K562 (cell line): ENCODE data around the gene MDM1. TPM values are rescaled to one million over a fixed set of nuclear protein-coding genes. Genes with fewer than 3 reads are reported as not detected.

Experiments used
- CTBP1 ChIP-seq: fragments of 450-650 bp; IDR thresholded peaks from 2 replicates; pipeline ENCODE4 v1.6.1; 2016; ENCODE audit warnings: borderline replicate concordance
- ETV6 ChIP-seq, 3 experiments: fragments of 150-350 bp in 1 of 3; sonication (generic) in 1 of 3; formaldehyde crosslinking in 1 of 3; IDR thresholded peaks; 2 replicates each; pipeline versions ENCODE4 v1.6.1 to v1.8.0; 2014 to 2022; ENCODE audit warnings: borderline replicate concordance in 2 of 3, low read depth in 2 of 3, antibody characterized with exemption in 1 of 3, low read length in 1 of 3, mild to moderate bottlenecking in 1 of 3, missing genetic modification reagents in 1 of 3
- HDAC6 ChIP-seq: IDR thresholded peaks from 2 replicates; pipeline ENCODE4 v1.6.1; 2012; ENCODE audit warnings: low read depth, mild to moderate bottlenecking, control low read depth, inconsistent platforms, low read length, moderate library complexity
- HEY1 ChIP-seq: fragments of 250-450 bp; sonication (Bioruptor Pico); IDR thresholded peaks from 2 replicates; pipeline ENCODE4 v1.5.0; 2020; ENCODE audit warnings: mild to moderate bottlenecking, moderate library complexity, borderline replicate concordance
- MTA2 ChIP-seq: fragments of 450-650 bp; IDR thresholded peaks from 2 replicates; pipeline ENCODE4 v1.6.1; 2016; ENCODE audit warnings: low read depth
- NCOA4 ChIP-seq: fragments of 450-650 bp; IDR thresholded peaks from 2 replicates; pipeline ENCODE4 v1.6.1; 2018; ENCODE audit warnings: mild to moderate bottlenecking; ENCODE audit not compliant: partially characterized antibody
- NRF1 ChIP-seq, 2 experiments: fragments of 450-650 bp; IDR thresholded peaks in 1 of 2; conservative IDR thresholded peaks in 1 of 2; 2 replicates each; pipeline ENCODE4 v1.6.1; 2014; ENCODE audit warnings: mild to moderate bottlenecking in 2 of 2
- RBM25 ChIP-seq: fragments of 200-400 bp; formaldehyde crosslinking; IDR thresholded peaks from 2 replicates; pipeline ENCODE4 v1.6.1; 2018; ENCODE audit warnings: low read length, low read depth, moderate library complexity; ENCODE audit not compliant: severe bottlenecking
- SAFB2 ChIP-seq: fragments of 200-400 bp; formaldehyde crosslinking; IDR thresholded peaks from 2 replicates; pipeline ENCODE4 v1.6.1; 2018; ENCODE audit warnings: borderline replicate concordance, low read length, low read depth, moderate library complexity; ENCODE audit not compliant: severe bottlenecking
- STAG1 ChIP-seq: sonication (generic); formaldehyde crosslinking; IDR thresholded peaks from 2 replicates; pipeline ENCODE4 v1.5.0; 2020; ENCODE audit warnings: missing genetic modification reagents, borderline replicate concordance
- STAT5A ChIP-seq: IDR thresholded peaks from 2 replicates; pipeline ENCODE4 v1.6.1; 2012; ENCODE audit warnings: low read length, inconsistent platforms, borderline replicate concordance
- TARDBP ChIP-seq: fragments of 450-650 bp; IDR thresholded peaks from 2 replicates; pipeline ENCODE4 v1.6.1; 2016
- ZC3H8 ChIP-seq: fragments of 450-650 bp; IDR thresholded peaks from 2 replicates; pipeline ENCODE4 v1.6.1; 2017
- ZNF175 ChIP-seq: fragments of 200-800 bp; sonication (Bioruptor generic); IDR thresholded peaks from 2 replicates; pipeline ENCODE4 v1.6.1; 2016; ENCODE audit warnings: low read depth, mild to moderate bottlenecking, missing genetic modification characterization, missing compliant biosample characterization
- ZNF3 ChIP-seq: fragments of 250-450 bp; sonication (Bioruptor Pico); IDR thresholded peaks from 2 replicates; pipeline ENCODE4 v1.5.0; 2021; ENCODE audit warnings: mild to moderate bottlenecking, moderate library complexity
- ZNF41 ChIP-seq: fragments of 250-450 bp; sonication (Bioruptor Pico); conservative IDR thresholded peaks from 2 replicates; pipeline ENCODE4 v1.4.0; 2020; ENCODE audit warnings: mild to moderate bottlenecking
- ZNF551 ChIP-seq: fragments of 250-450 bp; sonication (Bioruptor Pico); IDR thresholded peaks from 2 replicates; pipeline ENCODE4 v1.5.0; 2021; ENCODE audit warnings: mild to moderate bottlenecking, moderate library complexity
- ZNF644 ChIP-seq: fragments of 200-800 bp; sonication (Bioruptor generic); IDR thresholded peaks from 2 replicates; pipeline ENCODE4 v1.6.1; 2016; ENCODE audit warnings: low read depth, missing genetic modification characterization, missing compliant biosample characterization
- ZZZ3 ChIP-seq: fragments of 450-650 bp; IDR thresholded peaks from 2 replicates; pipeline ENCODE4 v1.6.1; 2016; ENCODE audit warnings: antibody characterized with exemption, mild to moderate bottlenecking, moderate library complexity
- polyA plus RNA-seq, 8 experiments: library from polyadenylated mRNA; depleted of rRNA in 4 of 8; stranded (reverse) in 5 of 8; unstranded in 3 of 8; fragments of >200 nt; fragmentation: Nextera tagmentation in 2 of 8; fragmentation: Illumina TruSeq in 1 of 8; extraction: Ambion mirVana in 2 of 8; extraction: Trizol in 1 of 8; gene quantifications; 2 replicates each; pipeline versions ENCODE4 v1.2.1 to v1.2.3, GENCODE V29; 2011 to 2014; ENCODE audit warnings: inconsistent platforms in 1 of 8, missing spikeins in 1 of 8
- total RNA-seq, 7 experiments: library from RNA; depleted of rRNA in 6 of 7; stranded (reverse); fragments of >200 nt in 6 of 7; fragmentation: Illumina TruSeq in 2 of 7; extraction: Trizol in 2 of 7; gene quantifications; 2 replicates each; pipeline versions ENCODE4 v1.2.1 to v1.2.3, GENCODE V29; 2011 to 2021; ENCODE audit warnings: low replicate concordance in 1 of 7
- TF ChIP-seq, protein P1 (sequence below): fragments of 450-650 bp; IDR thresholded peaks from 2 replicates; pipeline ENCODE4 v1.6.1; 2017; ENCODE audit warnings: antibody characterized with exemption
- TF ChIP-seq, protein P2 (sequence below): fragments of 450-650 bp; IDR thresholded peaks from 2 replicates; pipeline ENCODE4 v1.7.0; 2016; ENCODE audit warnings: borderline replicate concordance
- TF ChIP-seq, protein P3 (sequence below): sonication (generic); formaldehyde crosslinking; IDR thresholded peaks from 2 replicates; pipeline ENCODE4 v1.8.0; 2022; ENCODE audit warnings: mild to moderate bottlenecking, missing genetic modification reagents
- TF ChIP-seq, protein P4 (sequence below): fragments of 450-650 bp; conservative IDR thresholded peaks from 2 replicates; pipeline ENCODE4 v1.6.1; 2016; ENCODE audit warnings: missing genetic modification characterization, low read depth, mild to moderate bottlenecking, missing compliant biosample characterization, moderate library complexity

The MDM1 gene
- total and polyA plus RNA-seq, 9 of the 15 experiments (the other 6 are each of a cell fraction or from before 2014, with no cell fraction given) = 7.5 to 16.8 (median 13.1) TPM

DNA sequence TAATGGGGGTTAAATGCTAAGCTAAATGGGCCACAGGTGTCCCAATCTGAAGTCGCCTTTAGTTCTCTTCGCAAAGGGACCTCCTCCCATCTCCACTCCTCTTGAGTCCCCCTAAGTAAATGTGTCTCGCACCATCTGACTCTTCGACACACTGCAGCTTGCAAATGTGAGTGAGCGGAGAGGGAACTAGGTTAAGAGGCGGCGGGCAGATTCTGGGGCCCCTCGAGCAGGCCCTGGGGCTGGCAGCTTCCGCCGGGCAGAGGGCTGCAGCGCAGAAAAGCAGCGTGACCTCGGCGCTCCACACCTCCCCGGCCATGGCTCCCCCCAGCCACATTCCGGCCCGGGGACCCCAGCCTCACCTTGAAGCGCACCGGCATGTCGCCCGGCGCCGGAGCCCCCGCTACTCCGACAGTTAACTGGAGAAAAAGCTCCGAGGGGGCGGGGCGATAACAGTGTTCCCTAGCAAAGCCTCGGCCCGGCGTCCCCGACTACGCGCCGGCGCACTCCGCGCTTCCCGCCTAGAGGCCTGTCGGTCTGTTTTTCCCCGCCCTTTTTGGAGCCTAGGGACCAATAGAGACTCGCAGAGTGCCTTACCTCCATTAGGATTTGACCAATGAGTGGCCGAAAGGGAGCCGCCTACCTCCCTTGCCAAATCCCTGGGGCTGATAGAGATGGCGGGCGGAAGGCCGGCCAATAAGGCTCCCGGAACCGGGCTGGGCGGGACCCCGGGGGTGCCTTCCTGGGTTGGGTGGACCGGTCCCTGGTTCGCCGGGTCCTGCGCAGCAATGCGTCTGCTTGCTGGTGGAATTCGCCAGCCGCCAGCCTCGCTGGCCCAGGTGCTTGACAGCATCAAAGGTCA is at the start of gene MDM1 (continued):
- TF ChIP-seq ZNF3 (CRISPR knock-in tag) (no peak), HDAC6 (no peak), NCOA4 (no peak), ETV6 (IDR thresholded peaks at IDR 0.05; ENCODE audit: borderline replicate concordance in 1 of 2, low read depth in 2 of 2, low read length in 1 of 2) (no peak), ETV6 (CRISPR knock-in tag; IDR thresholded peaks at IDR 0.05; ENCODE audit: borderline replicate concordance) (no peak), MTA2 (no peak), HEY1 (CRISPR knock-in tag) (no peak), TARDBP (no peak), ZNF644 (no peak), SAFB2 (no peak), CTBP1 (peak; percentile 29; the same call in 1 of the 2 replicates), ZZZ3 (peak; percentile 13; the same call in 1 of the 2 replicates), STAT5A (no peak), RBM25 (peak; percentile 54), NRF1 (conservative IDR thresholded peaks at IDR 0.05 in 1 of 2, IDR thresholded peaks at IDR 0.05 in 1 of 2) (peak; percentile 90 to 91), ZNF551 (CRISPR knock-in tag) (no peak), STAG1 (CRISPR knock-in tag) (no peak), ZC3H8 (no peak), ZNF41 (CRISPR knock-in tag) (no peak), ZNF175 (CRISPR knock-in tag) (no peak)
- TF ChIP-seq, protein P1, sequence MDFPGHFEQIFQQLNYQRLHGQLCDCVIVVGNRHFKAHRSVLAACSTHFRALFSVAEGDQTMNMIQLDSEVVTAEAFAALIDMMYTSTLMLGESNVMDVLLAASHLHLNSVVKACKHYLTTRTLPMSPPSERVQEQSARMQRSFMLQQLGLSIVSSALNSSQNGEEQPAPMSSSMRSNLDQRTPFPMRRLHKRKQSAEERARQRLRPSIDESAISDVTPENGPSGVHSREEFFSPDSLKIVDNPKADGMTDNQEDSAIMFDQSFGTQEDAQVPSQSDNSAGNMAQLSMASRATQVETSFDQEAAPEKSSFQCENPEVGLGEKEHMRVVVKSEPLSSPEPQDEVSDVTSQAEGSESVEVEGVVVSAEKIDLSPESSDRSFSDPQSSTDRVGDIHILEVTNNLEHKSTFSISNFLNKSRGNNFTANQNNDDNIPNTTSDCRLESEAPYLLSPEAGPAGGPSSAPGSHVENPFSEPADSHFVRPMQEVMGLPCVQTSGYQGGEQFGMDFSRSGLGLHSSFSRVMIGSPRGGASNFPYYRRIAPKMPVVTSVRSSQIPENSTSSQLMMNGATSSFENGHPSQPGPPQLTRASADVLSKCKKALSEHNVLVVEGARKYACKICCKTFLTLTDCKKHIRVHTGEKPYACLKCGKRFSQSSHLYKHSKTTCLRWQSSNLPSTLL = no peak
- TF ChIP-seq, protein P2, sequence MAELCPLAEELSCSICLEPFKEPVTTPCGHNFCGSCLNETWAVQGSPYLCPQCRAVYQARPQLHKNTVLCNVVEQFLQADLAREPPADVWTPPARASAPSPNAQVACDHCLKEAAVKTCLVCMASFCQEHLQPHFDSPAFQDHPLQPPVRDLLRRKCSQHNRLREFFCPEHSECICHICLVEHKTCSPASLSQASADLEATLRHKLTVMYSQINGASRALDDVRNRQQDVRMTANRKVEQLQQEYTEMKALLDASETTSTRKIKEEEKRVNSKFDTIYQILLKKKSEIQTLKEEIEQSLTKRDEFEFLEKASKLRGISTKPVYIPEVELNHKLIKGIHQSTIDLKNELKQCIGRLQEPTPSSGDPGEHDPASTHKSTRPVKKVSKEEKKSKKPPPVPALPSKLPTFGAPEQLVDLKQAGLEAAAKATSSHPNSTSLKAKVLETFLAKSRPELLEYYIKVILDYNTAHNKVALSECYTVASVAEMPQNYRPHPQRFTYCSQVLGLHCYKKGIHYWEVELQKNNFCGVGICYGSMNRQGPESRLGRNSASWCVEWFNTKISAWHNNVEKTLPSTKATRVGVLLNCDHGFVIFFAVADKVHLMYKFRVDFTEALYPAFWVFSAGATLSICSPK = no peak
- TF ChIP-seq, protein P3, sequence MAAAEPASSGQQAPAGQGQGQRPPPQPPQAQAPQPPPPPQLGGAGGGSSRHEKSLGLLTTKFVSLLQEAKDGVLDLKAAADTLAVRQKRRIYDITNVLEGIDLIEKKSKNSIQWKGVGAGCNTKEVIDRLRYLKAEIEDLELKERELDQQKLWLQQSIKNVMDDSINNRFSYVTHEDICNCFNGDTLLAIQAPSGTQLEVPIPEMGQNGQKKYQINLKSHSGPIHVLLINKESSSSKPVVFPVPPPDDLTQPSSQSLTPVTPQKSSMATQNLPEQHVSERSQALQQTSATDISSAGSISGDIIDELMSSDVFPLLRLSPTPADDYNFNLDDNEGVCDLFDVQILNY (CRISPR knock-in tag) = no peak
- TF ChIP-seq, protein P4, sequence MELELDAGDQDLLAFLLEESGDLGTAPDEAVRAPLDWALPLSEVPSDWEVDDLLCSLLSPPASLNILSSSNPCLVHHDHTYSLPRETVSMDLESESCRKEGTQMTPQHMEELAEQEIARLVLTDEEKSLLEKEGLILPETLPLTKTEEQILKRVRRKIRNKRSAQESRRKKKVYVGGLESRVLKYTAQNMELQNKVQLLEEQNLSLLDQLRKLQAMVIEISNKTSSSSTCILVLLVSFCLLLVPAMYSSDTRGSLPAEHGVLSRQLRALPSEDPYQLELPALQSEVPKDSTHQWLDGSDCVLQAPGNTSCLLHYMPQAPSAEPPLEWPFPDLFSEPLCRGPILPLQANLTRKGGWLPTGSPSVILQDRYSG (tag) = no peak
